ENCODE measurements around the gene SCO1.

GRCh38 chr17:10624969-10625368 is 72.4 kb downstream of the SCO1 start:
- TF ChIP-seq POLR2AphosphoS5 (IDR thresholded peaks at IDR 0.05; ENCODE audit: low read depth, low read length) (no peak), POLR2A (IDR thresholded peaks at IDR 0.05; ENCODE audit: low read depth, low read length) (no peak), SPI1 (IDR thresholded peaks at IDR 0.05; ENCODE audit: low read depth, low read length) (no peak), TAF1 (IDR thresholded peaks at IDR 0.05; ENCODE audit: low read depth, low read length) (no peak)
